CD4-positive, alpha-beta T cell treated with Interleukin-6 for 4 hours (primary cell): ENCODE results near the gene ASPHD1.
"Not testable (repeated sequence)": the region's sequence is repeated elsewhere in the genome, so short reads cannot be mapped to it uniquely, and the experiment has no call there.

Experiments used
- DNase-seq: peaks from one replicate; pipeline ENCODE4 v3.0.0-alpha.2; 2020; ENCODE audit warnings: mixed read lengths

ASPHD1 gene

DNA sequence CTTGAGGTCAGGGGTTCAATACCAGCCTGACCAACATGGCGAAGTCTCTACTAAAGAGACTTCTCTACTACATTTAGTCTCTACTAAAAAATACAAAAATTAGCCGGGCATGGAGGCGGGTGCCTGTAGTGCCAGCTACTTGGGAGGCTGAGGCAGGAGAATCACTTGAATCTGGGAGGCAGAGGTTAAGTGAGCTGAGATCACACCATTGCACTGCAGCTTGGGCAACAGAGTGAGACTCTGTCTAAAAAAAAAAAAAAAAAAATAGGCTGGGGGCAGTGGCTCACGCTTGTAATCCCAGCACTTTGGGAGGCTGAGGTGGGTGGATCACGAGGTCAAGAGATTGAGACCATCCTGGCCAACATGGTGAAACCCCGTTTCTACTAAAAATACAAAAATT, 9.6 kb downstream of the ASPHD1 start:
- not testable (repeated sequence) for DNase-seq

- no peak for DNase-seq
Observed at GRCh38 chr16:29910819-29911675, 10.8 kb downstream of the ASPHD1 start.

GRCh38 chr16:29911676-29912010, 11.4 kb downstream of the ASPHD1 start:
- no peak for DNase-seq

DNA sequence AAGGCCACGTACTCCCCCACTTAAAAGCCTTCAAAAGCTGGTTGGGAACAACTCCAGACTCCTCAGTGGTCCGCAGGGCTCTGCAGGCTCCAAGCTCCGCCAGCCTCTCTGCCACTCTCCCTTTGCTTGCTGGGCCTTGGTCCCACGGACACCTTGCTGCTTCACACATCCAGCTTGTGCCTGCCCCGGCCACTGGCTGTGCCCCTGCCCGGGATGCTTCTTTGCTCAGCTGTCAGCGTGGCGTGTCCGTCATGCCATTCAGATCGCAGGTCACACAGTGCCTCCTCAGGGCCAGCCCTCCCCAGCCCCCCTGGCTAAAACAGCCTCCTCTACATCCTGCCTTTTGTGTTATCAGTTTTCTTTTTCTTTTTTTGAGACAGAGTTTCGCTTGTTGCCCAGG, 11.8 kb downstream of the ASPHD1 start:
- DNase-seq = no peak

DNA sequence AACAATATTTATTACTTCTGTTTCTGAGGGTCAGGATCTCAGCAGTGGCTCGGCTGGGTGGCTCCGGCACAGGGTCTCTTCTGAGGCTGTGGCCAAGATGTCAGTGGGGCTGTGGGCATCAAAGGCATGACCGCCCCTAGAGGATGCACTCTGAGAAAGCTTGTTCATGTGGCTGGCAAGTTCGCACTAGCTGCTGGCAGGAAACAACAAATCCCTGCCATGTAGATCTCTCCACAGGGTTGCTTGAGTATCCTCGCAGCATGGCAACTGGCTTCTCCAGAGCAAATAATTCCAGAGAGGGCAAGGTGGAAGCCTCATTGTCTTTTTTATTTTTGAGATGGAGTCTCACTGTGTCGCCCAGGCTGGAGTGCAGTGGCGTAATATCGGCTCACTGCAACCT, 13.2 kb downstream of the ASPHD1 start:
- no peak for DNase-seq

DNA sequence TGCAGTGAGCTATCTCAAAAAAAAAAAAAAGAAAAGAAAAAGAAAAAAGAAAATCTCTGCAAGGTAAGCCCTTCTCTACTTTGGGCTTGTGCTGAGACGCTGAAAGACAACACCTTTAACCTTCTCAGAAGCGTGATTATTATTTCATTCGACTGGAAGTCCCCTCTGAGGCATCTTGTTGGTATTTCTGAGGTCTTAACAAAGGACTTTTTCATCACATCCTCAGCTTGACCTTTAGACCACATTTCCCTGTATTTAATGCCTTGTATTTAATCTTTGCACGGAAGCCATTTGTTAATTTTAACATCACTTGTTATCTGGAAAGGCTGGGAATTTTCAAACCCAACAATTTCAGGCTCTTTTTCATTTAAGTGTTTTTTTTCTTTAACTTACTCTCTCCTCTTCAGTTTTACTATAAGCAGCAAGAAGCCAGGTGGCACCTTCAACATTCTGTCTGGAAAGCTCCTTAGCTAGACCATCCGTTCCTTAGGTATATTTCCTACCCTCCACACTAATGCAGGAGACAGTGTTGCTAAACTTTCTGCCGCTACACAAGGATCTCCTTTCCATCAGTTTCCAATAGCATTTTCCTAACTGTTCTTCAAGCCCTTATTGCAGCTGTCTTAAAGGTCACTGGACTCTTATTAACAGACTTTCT, 15.4 kb downstream of the ASPHD1 start:
- DNase-seq = no peak

- DNase-seq = no peak
Observed at GRCh38 chr16:29916979-29917378, 16.7 kb downstream of the ASPHD1 start.

DNA sequence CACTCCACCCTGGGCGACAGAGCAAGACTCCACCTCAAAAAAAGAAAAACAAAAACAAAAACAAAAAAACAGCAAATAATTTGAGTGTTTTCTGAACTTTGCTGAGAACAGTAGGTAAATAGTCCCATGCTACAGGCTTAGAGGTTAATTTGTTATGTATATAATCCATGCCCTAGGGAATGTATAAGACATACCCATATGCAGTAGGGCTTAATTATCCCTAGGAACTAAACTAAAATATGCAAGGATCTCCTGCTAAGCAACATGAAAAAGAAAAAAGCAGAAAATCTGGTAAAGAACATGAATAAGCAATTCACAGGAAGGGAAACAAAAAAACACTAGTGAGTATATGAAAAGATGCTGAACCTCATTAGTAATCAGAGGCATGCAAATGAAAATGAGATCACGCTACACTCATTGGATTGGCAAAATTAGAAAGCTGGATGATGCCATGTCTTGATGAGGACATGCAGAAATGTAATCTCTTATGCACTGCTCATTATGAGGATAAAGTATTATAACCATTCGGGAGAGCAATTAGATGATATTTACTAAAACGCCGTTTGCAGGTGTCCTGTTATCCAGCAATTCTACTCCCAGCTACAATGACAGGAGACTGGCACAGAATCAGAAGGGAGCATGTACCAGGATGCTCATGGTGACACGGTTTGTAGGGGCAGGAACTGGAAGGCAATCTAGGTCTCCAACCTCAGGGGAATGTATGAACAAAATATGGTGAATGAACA, 20.2 kb downstream of the ASPHD1 start:
- DNase-seq = no peak

DNA sequence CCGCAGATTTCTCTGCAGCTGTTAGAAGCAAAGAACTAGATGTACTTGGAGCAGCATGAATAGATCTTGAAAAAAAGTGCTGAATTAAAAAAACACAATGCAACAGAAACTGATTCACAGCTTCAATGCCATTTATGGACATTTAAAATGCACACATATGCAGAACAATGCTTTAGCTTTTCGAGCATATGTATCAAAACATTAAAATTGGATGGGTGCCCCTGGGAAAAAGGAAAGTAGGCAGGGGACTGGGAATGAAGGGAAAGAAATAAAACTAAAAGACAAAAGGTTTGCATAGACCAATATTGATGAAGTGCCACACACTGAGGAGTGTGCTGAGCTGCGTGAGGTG, 20.7 kb downstream of the ASPHD1 start:
- DNase-seq = no peak

DNA sequence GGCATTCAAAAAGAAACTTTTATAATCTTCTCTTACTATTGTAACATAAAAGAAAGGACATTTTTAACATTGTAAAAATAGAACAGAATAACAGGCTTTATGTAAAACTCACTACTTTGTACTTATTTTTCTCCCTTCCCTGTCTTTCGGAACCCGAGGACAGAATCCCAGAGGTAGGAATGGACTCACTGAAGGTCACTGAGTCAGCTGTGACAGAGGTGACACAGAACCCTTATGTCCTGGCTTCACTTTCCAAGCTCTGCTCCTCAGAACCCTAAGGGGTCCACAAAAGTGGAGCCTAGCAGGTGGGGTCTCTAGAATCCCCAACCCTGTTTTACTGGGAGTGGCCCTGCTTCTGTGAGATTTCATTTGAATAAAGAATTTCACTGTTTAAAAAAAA, 22.0 kb downstream of the ASPHD1 start:
- no peak for DNase-seq

GRCh38 chr16:29922986-29923501, 22.8 kb downstream of the ASPHD1 start:
- DNase-seq = no peak

GRCh38 chr16:29925105-29925756, 24.9 kb downstream of the ASPHD1 start:
- DNase-seq = no peak

DNA sequence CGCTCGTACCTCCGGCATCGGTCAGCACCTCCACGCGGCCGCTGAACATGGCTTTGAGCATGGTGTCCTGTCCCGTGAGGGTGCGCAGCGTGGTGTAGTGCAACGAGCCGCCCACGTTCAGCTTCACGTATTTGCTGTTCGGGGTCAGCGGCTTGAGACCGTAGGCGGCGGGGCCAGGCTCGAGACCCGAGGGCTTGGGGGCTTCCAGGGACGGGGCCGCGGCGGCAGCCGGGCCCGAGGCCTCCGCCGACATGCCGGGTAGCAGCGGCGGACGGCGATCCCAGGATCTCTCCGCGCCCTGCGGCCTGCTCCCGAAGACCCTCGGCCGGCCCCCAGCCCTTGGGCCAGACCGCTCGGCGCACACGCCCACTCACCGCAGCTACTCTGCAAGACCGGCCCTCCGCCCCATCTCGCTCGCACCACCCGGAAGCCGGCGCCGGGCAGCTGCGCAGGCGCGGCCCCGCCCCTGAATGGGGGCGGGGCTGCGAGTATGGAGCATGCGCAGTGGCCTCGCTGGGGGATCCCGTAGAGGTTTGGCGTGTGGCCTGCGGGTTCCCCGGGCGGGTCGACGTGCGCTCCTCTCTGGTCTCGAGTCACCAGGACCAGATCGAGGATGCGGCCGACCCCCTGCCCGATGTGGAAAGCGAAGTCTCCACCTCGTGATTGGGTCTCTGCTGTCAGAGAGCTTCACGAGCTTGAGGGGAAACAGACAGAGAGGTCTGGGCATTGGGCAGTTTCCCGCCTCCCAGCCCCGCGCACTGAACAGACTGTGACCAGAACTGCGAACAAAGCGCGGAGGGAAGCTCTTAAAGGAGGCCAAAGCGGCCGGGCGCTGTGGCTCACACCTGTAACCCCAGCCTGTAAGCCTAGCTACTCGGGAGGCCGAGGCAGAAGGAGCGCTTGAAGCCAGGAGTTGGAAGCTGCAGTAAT, 25.8 kb downstream of the ASPHD1 start, which contains the start of gene KCTD13:
KCTD13 (minus strand) TSS at position 446 of the 930 bp plus-strand sequence; CDS start at position 253, 193 bp downstream.
- DNase-seq = peak; percentile 81

- no peak for DNase-seq
Observed at GRCh38 chr16:29926711-29927052, 26.4 kb downstream of the ASPHD1 start.

DNA sequence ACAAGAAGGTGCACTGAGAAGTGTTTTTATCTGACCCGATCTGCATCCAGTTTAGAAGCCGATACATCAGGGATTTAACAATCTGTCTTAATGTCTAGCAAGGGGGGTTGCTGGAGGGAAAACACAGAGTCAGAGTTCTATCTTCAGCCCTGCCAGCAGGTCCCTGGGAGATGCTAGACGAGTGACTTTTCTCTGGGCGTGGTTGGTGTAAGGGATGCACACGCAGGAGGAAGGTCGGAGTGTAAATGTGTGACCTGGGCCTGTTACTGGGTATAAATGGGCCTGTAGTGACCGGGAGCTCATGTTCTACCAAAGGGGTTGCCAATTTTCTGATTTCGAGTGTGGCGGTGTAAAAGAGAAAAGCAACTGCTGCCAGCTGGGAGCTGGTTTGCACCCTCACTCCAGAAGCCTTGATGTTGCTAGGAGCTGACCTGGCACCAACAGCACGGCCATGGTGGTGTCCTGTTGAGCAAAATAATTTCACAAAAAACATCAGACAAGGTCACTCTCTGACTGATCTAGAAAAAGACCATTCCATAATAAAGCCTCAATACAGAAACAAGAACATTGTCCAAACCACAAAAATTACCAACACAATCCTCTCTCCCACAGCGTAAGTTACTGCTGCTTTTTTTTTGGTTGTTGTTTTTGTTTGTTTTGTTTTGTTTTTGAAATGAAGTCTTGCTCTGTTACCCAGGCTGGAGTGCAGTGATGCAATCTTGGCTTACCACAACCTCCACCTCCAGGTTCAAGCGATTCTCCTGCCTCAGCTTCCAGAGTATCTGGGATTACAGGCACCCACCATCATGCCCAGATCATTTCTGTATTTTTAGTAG, 27.0 kb downstream of the ASPHD1 start:
- DNase-seq = no peak

DNA sequence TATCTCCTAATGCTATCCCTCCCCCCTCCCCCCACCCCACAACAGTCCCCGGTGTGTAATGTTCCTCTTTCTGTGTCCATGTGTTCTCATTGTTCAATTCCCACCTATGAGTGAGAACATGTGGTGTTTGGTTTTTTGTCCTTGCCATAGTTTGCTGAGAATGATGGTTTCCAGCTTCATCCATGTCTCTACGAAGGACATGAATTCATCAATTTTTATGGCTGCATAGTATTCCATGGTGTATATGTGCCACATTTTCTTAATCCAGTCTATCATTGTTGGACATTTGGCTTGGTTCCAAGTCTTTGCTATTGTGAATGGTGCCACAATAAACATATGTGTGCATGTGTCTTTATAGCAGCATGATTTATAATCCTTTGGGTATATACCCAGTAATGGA, 31.5 kb downstream of the ASPHD1 start:
- not testable (repeated sequence) for DNase-seq

- no peak for DNase-seq
Observed at GRCh38 chr16:29940656-29941055, 40.4 kb downstream of the ASPHD1 start.

GRCh38 chr16:29943846-29944799, 43.8 kb downstream of the ASPHD1 start:
- DNase-seq = no peak

- DNase-seq = no peak
Observed at GRCh38 chr16:29947897-29948296, 47.6 kb downstream of the ASPHD1 start.
